Neural progenitor cell (in vitro differentiated cells): ENCODE results near the gene PPP1R16B.

ENCODE experiments used
- CTCF ChIP-seq: fragments of 200-600 bp; sonication (generic); IDR thresholded peaks from 2 replicates; pipeline ENCODE4 v1.5.1; 2017; ENCODE audit warnings: antibody characterized with exemption, mild to moderate bottlenecking
- EZH2 ChIP-seq: fragments of 200-600 bp; sonication (generic); IDR thresholded peaks from 2 replicates; pipeline ENCODE4 v1.6.1; 2017; ENCODE audit warnings: antibody characterized with exemption, mild to moderate bottlenecking, moderate library complexity
- EZH2phosphoT487 ChIP-seq: fragments of 200-600 bp; sonication (generic); IDR thresholded peaks from 2 replicates; pipeline ENCODE4 v1.6.1; 2017; ENCODE audit warnings: antibody characterized with exemption

GRCh38 chr20:38840894-38841470 is 35.5 kb downstream of the PPP1R16B start:
- TF ChIP-seq CTCF (no peak), EZH2 (no peak), EZH2phosphoT487 (no peak)
